B cell (primary cell): Measurements from ENCODE around the gene ISCU. TPM values are rescaled to one million over a fixed set of nuclear protein-coding genes. Genes with fewer than 3 reads are reported as not detected.

Experiments used
- ATAC-seq: fragments of 200-7000 bp; cut with Tn5 transposase; one replicate; pipeline ENCODE4 v1.10.0; 2021; ENCODE audit warnings: low read depth, mild to moderate bottlenecking, moderate number of reproducible peaks, moderate library complexity
- CTCF ChIA-PET: fragments of 350-600 bp; sonication (Branson Sonifier 250); formaldehyde crosslinking; loops from one replicate; lab custom pipeline; 2021; ENCODE audit warnings: antibody characterized with exemption, inconsistent platforms; lab: Charles Lee
- POLR2A ChIA-PET: fragments of 350-600 bp; sonication (Branson Sonifier 250); formaldehyde crosslinking; loops from one replicate; lab custom pipeline; 2021; ENCODE audit warnings: antibody characterized with exemption; lab: Charles Lee
- DNase-seq: peaks from one replicate; pipeline ENCODE4 v3.0.0; 2013
- H2AFZ ChIP-seq: 2 replicates; pipeline ENCODE4 v1.6.1; 2012; ENCODE audit warnings: mild to moderate bottlenecking, low read depth, low read length; ENCODE audit not compliant: insufficient read depth, poor library complexity, severe bottlenecking
- H3K27ac ChIP-seq, 2 donors: 1 replicate in 1 of 2; 2 replicates in 1 of 2; pipeline ENCODE4 v1.5.1; 2012 to 2013; ENCODE audit warnings: low read length in 2 of 2, mild to moderate bottlenecking in 2 of 2, moderate library complexity in 1 of 2
- H3K27me3 ChIP-seq, 4 experiments: fragments of 200-600 bp in 1 of 4; sonication (generic) in 1 of 4; replicated peaks in 1 of 4; 1 replicate in 2 of 4; 2 replicates in 2 of 4; pipeline versions ENCODE4 v1.6.1 to v1.7.0; 2013 to 2016; ENCODE audit warnings: low read length in 3 of 4, mild to moderate bottlenecking in 2 of 4, mixed read lengths in 1 of 4, moderate library complexity in 1 of 4; ENCODE audit not compliant: insufficient read depth in 4 of 4, control insufficient read depth in 3 of 4; ENCODE audit errors: control extremely low read depth in 1 of 4
- H3K36me3 ChIP-seq, 2 experiments: replicated peaks in 1 of 2; 1 replicate in 1 of 2; 2 replicates in 1 of 2; pipeline versions ENCODE4 v1.6.1 to v1.7.1; 2013; ENCODE audit warnings: low read length in 1 of 2; ENCODE audit not compliant: insufficient read depth in 2 of 2, control insufficient read depth in 1 of 2; ENCODE audit errors: control extremely low read depth in 1 of 2, extremely low read depth in 1 of 2
- H3K4me1 ChIP-seq, 2 donors: fragments of 200-600 bp in 1 of 2; sonication (generic) in 1 of 2; 1 replicate in 1 of 2; 2 replicates in 1 of 2; pipeline versions ENCODE4 v1.5.1 to v1.6.1; 2013 to 2017; ENCODE audit warnings: low read length in 2 of 2; ENCODE audit not compliant: control insufficient read depth in 2 of 2, insufficient read depth in 2 of 2
- H3K4me2 ChIP-seq: replicated peaks from 2 replicates; pipeline ENCODE3; 2012; ENCODE audit warnings: mild to moderate bottlenecking, low read depth, low read length; ENCODE audit not compliant: poor library complexity, severe bottlenecking
- H3K4me3 ChIP-seq, 5 experiments: fragments of 200-600 bp in 1 of 5; sonication (generic) in 1 of 5; 1 replicate in 3 of 5; 2 replicates in 2 of 5; pipeline versions ENCODE4 v1.5.1 to v1.7.0; 2011 to 2016; ENCODE audit warnings: low read length in 4 of 5, mild to moderate bottlenecking in 4 of 5, low read depth in 2 of 5, control low read depth in 1 of 5, moderate library complexity in 1 of 5; ENCODE audit not compliant: insufficient read depth in 1 of 5; ENCODE audit errors: control extremely low read depth in 1 of 5, extremely low read depth in 1 of 5
- H3K79me2 ChIP-seq: fragments of 200-600 bp; sonication (generic); one replicate; pipeline ENCODE4 v1.6.0; 2016; ENCODE audit warnings: low read length; ENCODE audit not compliant: control insufficient read depth, insufficient read depth
- H3K9ac ChIP-seq: fragments of 200-600 bp; sonication (generic); 2 replicates; pipeline ENCODE4 v1.6.1; 2017; ENCODE audit warnings: mild to moderate bottlenecking, low read length, moderate library complexity
- H3K9me3 ChIP-seq, 3 donors: one replicate each; pipeline versions ENCODE4 v1.6.1 to v1.7.1; 2013; ENCODE audit warnings: low read length in 2 of 3; ENCODE audit not compliant: control insufficient read depth in 2 of 3, insufficient read depth in 1 of 3; ENCODE audit errors: control extremely low read depth in 1 of 3
- H4K20me1 ChIP-seq: 2 replicates; pipeline ENCODE4 v1.6.0; 2012; ENCODE audit warnings: mild to moderate bottlenecking, low read length; ENCODE audit not compliant: insufficient read depth, control insufficient read depth, poor library complexity, severe bottlenecking
- H3K27ac Mint-ChIP-seq: one replicate; pipeline ENCODE4 v1.8.0; 2021; ENCODE audit warnings: mixed read lengths
- H3K27me3 Mint-ChIP-seq: one replicate; pipeline ENCODE4 v1.8.0; 2021; ENCODE audit warnings: mixed read lengths
- H3K4me1 Mint-ChIP-seq: one replicate; pipeline ENCODE4 v1.8.0; 2021; ENCODE audit warnings: mixed read lengths
- H3K4me3 Mint-ChIP-seq: one replicate; pipeline ENCODE4 v1.8.0; 2021; ENCODE audit warnings: mixed read lengths
- H3K9me3 Mint-ChIP-seq: one replicate; pipeline ENCODE4 v1.8.0; 2022; ENCODE audit warnings: mixed read lengths; ENCODE audit not compliant: insufficient read depth
- EZH2 ChIP-seq: IDR thresholded peaks from 2 replicates; pipeline ENCODE4 v1.6.1; 2012; ENCODE audit warnings: borderline replicate concordance, low read depth, mild to moderate bottlenecking, moderate library complexity, low read length; ENCODE audit not compliant: insufficient read depth, poor library complexity, severe bottlenecking
- WGBS: methylation state at CpG from one replicate; pipeline ENCODE4 v1.1.5; 2013; ENCODE audit warnings: missing lambda C conversion rate; ENCODE audit not compliant: insufficient coverage; 5-methylcytosine and 5-hydroxymethylcytosine counted together
- intact Hi-C: fragments of 100-400 bp; cut with micrococcal nuclease; formaldehyde crosslinking; loops from one replicate; pipeline ENCODE4 v1.10.0; 2022
- polyA plus RNA-seq: library from polyadenylated mRNA; depleted of rRNA; stranded (reverse); fragments of >200 nt; gene quantifications from 2 replicates; pipeline ENCODE4 v1.2.3, GENCODE V29; 2012
- total RNA-seq, 2 donors: library from RNA; stranded (reverse); fragments of 120-200 nt in 1 of 2; gene quantifications; 1 replicate in 1 of 2; 2 replicates in 1 of 2; pipeline versions ENCODE4 v1.2.3 to v1.2.4, GENCODE V29; 2013 to 2022
- TF ChIP-seq, protein P1 (sequence below): fragments of 200-600 bp; IDR thresholded peaks from one replicate; pipeline ENCODE4 v1.8.0; 2022; ENCODE audit warnings: antibody characterized with exemption, mild to moderate bottlenecking

ISCU gene
- total and polyA plus RNA-seq, 2 donors (not counting 1 experiment from before 2014, with no cell fraction given), result 173 to 209 TPM

DNA sequence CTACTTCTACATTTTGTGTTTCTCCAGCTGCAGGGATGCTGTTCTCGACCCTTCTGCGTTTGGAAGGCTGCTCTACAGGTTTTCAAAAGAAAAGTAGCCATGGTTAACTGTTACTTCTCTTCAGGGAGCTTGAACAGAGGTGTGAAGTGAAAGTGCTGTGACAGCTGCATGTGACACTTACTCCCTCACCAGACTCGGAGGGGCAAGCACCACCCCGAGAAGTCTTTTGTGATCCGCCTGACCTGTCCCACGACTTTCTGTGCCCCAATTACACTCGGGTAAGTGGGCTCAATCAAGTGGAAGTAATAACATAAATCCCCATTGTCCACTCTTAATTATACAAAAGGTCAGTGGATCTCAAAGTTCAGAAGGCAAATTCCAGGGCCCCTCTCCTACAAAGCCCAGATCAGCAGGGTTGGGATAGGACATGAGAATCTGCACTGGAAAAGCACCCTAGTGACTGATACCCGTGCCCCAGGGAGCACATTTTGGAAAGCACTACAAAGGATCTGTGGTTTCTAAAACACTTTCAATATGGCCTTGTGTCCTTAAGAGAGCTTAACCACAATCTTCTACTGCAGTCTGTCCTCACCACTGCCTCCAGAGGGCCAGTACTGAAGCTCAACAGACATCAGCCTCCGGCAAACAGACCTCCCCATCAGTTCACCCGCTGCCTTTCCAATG lies 35.8 kb upstream of the ISCU start:
- Histone ChIP-seq H3K79me2 (peaks cover 6% of the 10 kb centered on the region), H3K36me3 (peaks cover 4 to 95% of the 10 kb centered on the region in 2 experiments), H4K20me1 (peaks cover 16% of the 10 kb centered on the region), H3K9me3 (no peaks in the 10 kb centered on the region), H3K4me3 (no peak overlapping the region), H3K4me1 (no peaks in the 10 kb centered on the region), H3K27me3 (no peaks in the 10 kb centered on the region), H2AFZ (no peak overlapping the region), H3K27ac (no peak overlapping the region), H3K4me2 (no peak overlapping the region), H3K9ac (no peak overlapping the region)
- intact Hi-C loops, result no loop called here
- no peak for ATAC-seq
- Mint-ChIP-seq H3K27ac (no peak overlapping the region), H3K27me3 (no peaks in the 10 kb centered on the region), H3K4me1 (no peaks in the 10 kb centered on the region), H3K4me3 (no peak overlapping the region), H3K9me3 (no peaks in the 10 kb centered on the region)
- CTCF ChIA-PET, result no interaction called here
- TF ChIP-seq EZH2, result no peak
- TF ChIP-seq, protein P1, sequence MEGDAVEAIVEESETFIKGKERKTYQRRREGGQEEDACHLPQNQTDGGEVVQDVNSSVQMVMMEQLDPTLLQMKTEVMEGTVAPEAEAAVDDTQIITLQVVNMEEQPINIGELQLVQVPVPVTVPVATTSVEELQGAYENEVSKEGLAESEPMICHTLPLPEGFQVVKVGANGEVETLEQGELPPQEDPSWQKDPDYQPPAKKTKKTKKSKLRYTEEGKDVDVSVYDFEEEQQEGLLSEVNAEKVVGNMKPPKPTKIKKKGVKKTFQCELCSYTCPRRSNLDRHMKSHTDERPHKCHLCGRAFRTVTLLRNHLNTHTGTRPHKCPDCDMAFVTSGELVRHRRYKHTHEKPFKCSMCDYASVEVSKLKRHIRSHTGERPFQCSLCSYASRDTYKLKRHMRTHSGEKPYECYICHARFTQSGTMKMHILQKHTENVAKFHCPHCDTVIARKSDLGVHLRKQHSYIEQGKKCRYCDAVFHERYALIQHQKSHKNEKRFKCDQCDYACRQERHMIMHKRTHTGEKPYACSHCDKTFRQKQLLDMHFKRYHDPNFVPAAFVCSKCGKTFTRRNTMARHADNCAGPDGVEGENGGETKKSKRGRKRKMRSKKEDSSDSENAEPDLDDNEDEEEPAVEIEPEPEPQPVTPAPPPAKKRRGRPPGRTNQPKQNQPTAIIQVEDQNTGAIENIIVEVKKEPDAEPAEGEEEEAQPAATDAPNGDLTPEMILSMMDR, result no peak
- DNase-seq, result no peak
- WGBS, result 72% methylated on average over 4 of the region's 10 CpGs
- POLR2A ChIA-PET, result no interaction called here

DNA sequence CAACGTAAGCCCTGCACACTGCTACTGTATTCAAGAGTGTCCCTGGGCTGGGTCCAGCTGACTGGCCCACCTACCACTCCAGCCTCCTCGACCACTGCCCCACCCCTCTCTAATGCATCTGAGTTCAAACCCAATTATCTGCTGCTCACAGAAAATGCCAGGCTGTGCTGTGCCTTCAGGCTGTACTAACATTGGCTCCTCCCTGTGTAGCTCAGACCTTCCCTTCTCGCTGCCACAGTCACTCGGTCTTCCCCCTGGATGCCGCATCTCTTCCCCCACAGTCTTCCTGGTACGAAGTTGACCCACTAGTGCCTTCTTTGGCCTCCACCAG lies 35.3 kb upstream of the ISCU start:
- H3K4me1 Mint-ChIP-seq, result no peaks in the 10 kb centered on the region
- H3K27me3 Mint-ChIP-seq, result no peaks in the 10 kb centered on the region
- H2AFZ ChIP-seq, result no peak overlapping the region
- H3K4me1 ChIP-seq, result no peaks in the 10 kb centered on the region
- H3K36me3 ChIP-seq, result peaks cover 4 to 95% of the 10 kb centered on the region in 2 experiments
- no peaks in the 10 kb centered on the region for H3K27me3 ChIP-seq
- H3K4me2 ChIP-seq, result no peak overlapping the region
- H4K20me1 ChIP-seq, result peaks cover 16% of the 10 kb centered on the region
- no peak overlapping the region for H3K9ac ChIP-seq
- H3K27ac ChIP-seq, result no peak overlapping the region
- no peak for TF ChIP-seq EZH2
- TF ChIP-seq, protein P1, result no peak
- no peak overlapping the region for H3K4me3 ChIP-seq
- ChIA-PET POLR2A (no interaction called here), CTCF (no interaction called here)
- no peak for ATAC-seq
- H3K9me3 ChIP-seq, result no peaks in the 10 kb centered on the region
- intact Hi-C loops, result no loop called here
- no peak for DNase-seq
- peaks cover 6% of the 10 kb centered on the region for H3K79me2 ChIP-seq
- 96% methylated on average over 6 of the region's 6 CpGs for WGBS
- no peaks in the 10 kb centered on the region for H3K9me3 Mint-ChIP-seq
- no peak overlapping the region for H3K4me3 Mint-ChIP-seq
- H3K27ac Mint-ChIP-seq, result peak overlapping the region; percentile 3
